GM19240 (cell line): ENCODE data around the gene DNAH14.
"Not testable (repeated sequence)": the region's sequence is repeated elsewhere in the genome, so short reads cannot be mapped to it uniquely, and the experiment has no call there.

ENCODE experiments used
- DNase-seq: peaks from one replicate; pipeline ENCODE4 v3.0.0; 2011; ENCODE audit warnings: low spot score; ENCODE audit not compliant: insufficient read length

DNAH14 gene

DNA sequence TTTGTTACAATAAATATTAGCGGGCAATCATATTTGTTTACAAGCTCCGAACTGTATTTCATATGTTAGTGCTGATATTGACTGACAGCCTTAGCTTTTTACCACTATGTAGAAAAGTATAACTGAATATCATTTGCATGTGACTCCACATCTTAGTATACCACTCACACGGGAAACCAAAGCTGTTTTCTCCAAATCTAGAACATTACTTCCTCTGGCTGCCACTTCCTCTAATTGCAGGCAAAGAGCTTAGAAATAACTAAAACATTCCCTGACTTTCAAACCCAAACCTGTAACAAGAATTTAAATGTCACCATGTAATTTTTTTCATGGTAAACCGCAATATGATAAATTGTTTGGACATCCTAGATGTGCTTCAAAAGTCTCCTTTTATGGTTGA is 323.7 kb downstream of the DNAH14 start:
- no peak for DNase-seq

DNA sequence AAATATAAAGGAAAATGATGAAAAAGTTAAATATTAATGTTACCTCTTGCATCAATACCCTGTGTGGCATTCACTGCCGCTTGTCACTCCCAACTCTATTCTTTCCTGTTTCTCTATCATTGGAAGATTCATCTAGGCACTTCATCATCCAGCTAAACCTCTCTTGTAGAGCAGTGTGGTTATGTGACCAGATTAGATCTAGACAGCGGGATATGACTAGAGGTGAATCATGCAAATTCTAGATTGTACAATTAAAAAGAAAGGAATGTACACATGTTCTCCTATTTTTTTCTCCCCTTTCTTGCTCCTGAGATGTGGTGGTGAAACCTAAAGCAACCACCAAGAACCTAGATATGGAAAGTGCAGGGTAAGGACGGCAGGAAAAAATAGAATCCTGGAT is 324.3 kb downstream of the DNAH14 start:
- DNase-seq = no peak

GRCh38 chr1:225254676-225255075 is 325.2 kb downstream of the DNAH14 start:
- no peak for DNase-seq

GRCh38 chr1:225257081-225257480 is 327.6 kb downstream of the DNAH14 start:
- no peak for DNase-seq

- no peak for DNase-seq
Observed at GRCh38 chr1:225258811-225259210, 329.3 kb downstream of the DNAH14 start.

DNA sequence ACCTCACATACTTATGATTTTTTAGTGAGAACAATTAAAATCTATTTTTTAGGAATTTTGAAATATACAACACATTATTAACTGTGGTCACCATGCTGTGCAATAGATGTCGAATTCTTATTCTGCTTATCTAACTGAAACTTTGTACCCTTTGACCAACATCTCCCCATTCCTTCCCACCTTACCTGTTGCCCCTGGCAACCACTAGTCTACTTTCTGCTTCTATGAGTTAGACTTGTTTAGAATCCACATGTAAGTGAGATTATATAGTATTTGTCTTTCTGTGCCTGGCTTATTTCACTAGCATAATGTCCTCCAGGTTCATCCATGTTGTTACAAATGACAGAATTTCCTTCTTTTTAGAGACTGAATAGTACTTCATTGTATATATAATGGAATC is 330.1 kb downstream of the DNAH14 start:
- no peak for DNase-seq

GRCh38 chr1:225260319-225260718 is 330.8 kb downstream of the DNAH14 start:
- DNase-seq = no peak

GRCh38 chr1:225277445-225277844 is 348.0 kb downstream of the DNAH14 start:
- no peak for DNase-seq

DNA sequence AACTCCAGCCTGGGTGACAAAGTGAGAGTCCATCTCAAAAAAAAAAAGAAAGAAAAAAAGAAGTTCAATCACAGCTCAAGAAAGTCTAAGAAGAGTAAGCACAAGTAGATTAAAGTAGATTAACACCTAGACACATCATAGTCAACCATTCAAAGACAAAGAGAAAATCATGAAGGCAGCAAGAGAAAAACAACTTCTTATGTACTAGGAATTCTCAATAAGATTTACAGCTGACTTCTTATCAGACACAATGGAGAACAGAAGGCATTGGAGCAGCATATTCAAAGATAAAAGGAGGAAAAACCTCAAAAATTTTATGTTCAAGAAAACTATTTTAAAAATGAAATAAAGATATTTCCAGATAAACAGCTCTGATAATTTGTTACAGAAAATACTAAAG is 351.1 kb downstream of the DNAH14 start:
- no peak for DNase-seq

DNA sequence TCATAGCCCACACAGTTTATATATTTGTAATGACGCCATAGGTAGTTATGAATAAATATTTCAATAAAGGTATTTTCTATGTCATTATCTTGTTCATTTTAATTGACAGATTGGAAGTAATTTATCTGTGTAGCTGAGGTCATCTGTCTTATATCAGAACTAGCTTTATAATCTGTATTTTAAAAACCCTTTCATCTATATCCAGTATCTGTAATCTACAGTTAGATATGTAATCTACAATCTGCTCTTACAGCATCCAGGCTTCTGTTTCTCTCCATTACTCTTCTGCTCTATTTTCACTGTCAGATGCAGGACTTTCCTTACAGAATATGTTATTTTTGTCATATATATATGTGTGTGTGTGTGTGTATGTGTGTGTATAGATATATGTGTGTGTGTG is 360.8 kb downstream of the DNAH14 start:
- no peak for DNase-seq

DNA sequence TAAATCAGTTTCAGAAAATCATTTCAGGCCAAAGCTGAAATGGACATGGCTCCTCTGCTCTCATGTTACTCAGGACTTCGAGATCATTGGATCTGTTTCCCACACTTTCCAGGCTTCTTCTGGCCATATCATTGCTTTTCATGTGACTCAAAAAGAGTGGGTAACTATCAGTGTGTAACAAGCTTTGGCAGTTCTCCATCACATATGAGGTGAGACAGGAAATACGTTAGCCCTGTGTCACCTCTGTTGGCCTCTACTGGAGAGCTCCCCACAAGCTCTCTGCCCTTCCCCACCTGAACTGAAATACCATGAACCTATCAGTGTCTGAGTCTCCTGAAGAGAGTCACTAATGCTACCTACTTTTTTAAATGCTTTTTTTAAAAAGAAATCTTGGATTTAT is 370.1 kb downstream of the DNAH14 start:
- no peak for DNase-seq

DNA sequence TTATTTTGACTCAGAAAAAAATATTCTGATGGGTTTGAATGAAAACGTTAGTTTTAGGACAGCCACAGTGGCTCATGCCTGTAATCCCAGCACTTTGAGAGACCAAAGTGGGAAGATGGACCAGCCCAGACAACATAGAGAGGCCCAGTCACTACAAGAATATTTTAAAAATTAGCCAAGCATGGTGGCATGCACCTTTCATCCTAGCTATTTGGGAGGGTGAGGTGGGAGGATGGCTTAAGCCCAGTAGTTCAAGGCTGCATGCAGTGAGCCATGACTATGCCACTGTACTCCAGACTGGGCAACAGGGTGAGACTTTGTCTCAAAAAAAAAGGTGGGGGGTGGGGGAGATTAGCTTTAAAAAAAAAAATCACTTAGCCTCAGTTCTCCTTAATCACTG is 370.9 kb downstream of the DNAH14 start:
- no peak for DNase-seq

- no peak for DNase-seq
Observed at GRCh38 chr1:225304996-225305395, 375.5 kb downstream of the DNAH14 start.

DNA sequence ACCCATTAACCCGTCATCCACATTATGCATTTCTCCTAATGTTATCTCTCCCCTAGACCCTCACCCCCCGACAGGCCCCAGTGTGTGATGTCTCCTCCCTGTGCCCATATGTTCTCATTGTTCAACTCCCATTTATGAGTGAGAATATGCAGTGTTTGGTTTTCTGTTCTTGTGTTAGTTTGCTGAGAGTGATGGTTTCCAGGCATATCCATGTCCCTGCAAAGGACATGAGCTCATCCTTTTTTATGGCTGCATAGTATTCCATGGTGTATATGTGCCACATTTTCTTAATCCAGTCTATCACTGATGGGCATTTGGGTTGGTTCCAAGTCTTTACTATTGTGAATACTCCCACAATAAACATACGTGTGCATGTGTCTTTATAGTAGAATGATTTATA is 381.1 kb downstream of the DNAH14 start:
- not testable (repeated sequence) for DNase-seq

DNA sequence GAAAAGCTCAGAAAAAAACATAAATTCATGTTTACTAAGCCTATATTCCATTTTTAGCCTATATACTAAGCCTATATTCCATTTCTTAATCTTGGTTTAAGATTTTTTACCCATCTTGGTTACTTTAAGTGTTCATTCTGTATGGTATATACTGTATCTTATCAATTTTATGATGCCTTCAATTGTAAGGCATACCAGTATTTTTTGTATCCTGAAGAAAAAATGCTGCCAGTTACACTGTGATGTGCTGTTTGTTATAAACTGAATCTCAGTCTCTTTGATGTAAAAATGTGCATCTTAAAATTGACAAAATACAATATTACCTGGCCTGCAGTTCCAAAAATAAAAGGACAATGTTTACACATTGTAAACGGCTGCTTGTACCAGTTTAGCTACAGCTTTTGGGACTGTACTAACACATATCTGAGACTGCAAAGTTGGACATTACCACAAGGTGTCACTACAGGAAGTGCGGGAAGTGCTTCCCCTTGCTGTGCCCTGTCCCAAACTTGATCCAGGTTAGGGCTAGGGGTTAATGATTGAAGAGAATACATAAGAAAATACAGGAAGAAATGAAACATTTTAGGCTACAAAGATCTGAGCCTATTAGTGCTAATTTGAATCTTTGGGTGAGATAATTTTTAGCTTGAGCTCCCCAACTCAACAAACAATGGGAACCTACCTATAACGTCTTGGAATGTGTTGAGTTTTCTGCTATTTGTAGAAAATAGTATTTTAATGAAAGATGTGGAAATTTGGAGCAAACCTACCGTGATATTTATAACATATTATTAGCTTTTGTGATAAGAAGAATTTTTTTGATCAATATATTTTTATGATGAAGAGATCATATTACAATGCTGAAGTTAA is 389.5 kb downstream of the DNAH14 start:
- no peak for DNase-seq

DNA sequence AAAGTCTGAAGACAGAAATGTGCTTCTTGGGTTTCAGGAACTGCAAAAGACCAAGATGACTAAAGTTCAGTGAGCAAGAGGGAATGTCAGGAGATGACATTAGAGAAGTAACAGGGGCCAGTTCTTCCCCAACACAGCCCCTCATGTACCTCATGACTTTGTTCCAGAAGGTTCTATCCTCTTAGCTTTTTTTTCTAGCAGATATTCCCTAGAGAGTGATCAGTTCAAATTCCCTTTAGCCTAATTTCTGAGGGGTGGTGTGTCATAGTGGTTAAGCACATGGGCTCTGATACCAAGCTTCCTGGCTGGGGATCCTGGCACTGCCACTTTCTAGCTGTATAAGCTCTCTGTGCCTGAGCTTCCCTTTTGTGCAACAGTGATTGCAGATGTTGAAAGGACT is 390.4 kb downstream of the DNAH14 start:
- no peak for DNase-seq

DNA sequence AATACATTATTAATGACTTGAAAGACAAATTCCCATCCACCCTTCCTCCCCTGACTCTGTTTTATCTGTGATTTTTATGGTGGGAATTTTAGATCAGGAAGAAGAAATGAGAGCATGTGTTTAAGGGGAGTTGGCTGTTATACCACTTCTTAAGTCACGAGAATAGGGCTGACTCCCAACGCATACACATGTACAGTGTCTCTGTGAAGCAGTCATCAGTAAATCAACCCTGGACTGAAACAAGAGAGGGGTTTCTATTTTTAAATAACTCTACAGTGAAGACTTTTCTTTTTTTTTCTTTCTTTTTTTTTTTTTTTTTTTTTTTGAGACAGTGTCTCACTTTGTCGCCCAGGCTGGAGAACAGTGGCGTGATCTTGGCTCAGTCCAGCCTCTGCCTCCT is 392.3 kb downstream of the DNAH14 start:
- DNase-seq = no peak

DNA sequence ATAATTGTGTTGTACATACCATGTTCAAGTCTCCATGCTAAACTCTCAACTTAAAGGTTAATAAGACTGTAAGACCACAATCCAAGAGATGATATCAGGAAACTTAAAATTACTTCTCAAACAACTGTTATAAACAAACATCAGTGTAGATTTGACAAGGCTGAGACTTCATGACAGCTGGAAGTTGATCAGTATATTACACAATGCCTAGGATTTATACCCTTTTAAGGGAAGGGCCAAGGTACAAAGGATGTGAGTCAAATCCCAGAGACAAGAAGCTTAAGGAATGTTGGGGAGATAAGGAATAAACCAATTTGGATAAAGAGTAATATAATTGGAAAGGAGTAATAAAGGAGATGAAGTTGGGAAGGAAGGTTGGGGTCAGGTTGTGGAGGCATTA is 399.6 kb downstream of the DNAH14 start:
- DNase-seq = no peak

- DNase-seq = not testable (repeated sequence)
Observed at GRCh38 chr1:225329996-225330395, 400.5 kb downstream of the DNAH14 start.

DNA sequence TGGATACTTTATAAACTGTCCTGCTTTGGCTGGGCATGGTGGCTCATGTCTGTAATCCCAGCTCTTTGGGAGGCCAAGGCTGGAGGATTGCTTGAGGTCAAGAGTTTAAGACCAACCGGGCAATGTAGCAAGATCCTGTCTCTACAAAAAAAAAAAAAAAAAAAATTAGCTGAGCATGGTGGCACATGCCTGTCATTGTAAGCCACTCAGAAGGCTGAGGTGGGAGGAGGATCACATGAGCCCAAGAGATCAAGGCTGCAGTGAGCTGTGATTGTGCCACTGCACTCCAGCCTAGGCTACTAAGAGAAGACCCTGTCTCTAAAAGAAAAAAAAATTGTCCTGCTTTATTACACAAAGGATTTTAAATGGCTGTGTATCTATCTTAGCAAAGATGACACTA is 403.2 kb downstream of the DNAH14 start:
- DNase-seq = no peak

GRCh38 chr1:225335098-225335778 is 405.8 kb downstream of the DNAH14 start:
- DNase-seq = not testable (repeated sequence)

GRCh38 chr1:225338545-225338944 is 409.1 kb downstream of the DNAH14 start:
- DNase-seq = no peak

DNA sequence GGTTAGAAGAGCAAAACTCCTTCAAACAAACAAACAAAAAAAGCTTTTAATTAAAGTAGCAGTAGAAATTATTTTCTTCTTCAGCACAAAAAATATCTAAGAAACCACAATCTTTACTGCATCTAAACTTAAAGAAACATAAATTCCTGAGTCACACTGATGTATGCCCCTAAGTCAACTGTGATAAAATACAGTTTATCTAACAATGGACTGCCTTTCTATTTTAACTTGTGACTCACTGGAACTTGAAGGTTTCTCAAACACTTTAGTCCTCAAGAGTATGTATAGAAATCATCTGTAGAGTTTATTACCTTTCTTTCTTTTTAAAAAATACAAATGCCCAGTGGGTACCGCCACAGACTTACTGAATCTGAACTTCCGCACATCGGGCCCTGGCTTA is 412.2 kb downstream of the DNAH14 start:
- no peak for DNase-seq
